A549 (cell line): ENCODE data around the gene PIP5K1B.

Experiments
- CEBPB ChIP-seq, 2 experiments: fragments of >200 bp in 1 of 2; sonication (Bioruptor Twin) in 1 of 2; formaldehyde crosslinking in 1 of 2; IDR thresholded peaks; 2 replicates each; pipeline ENCODE4 v1.6.1; 2012 to 2016
- CTCF ChIP-seq: fragments of >200 bp; sonication (Bioruptor Twin); formaldehyde crosslinking; IDR thresholded peaks from 3 replicates; pipeline ENCODE4 v1.5.1; 2016
- MAX ChIP-seq: IDR thresholded peaks from 2 replicates; pipeline ENCODE4 v1.6.1; 2012
- PBX3 ChIP-seq: IDR thresholded peaks from 2 replicates; pipeline ENCODE4 v1.6.1; 2012
- RAD21 ChIP-seq, 2 experiments: fragments of >200 bp in 1 of 2; sonication (Bioruptor Twin) in 1 of 2; formaldehyde crosslinking in 1 of 2; IDR thresholded peaks in 1 of 2; conservative IDR thresholded peaks in 1 of 2; 2 replicates in 1 of 2; 3 replicates in 1 of 2; pipeline ENCODE4 v1.6.1; 2012 to 2018; ENCODE audit warnings: inconsistent platforms in 1 of 2
- SMC3 ChIP-seq: fragments of >200 bp; sonication (Bioruptor Twin); formaldehyde crosslinking; IDR thresholded peaks from 3 replicates; pipeline ENCODE4 v1.6.1; 2018; ENCODE audit warnings: inconsistent platforms

GRCh38 chr9:68707801-68708488 lies 2.9 kb downstream of the PIP5K1B start:
- TF ChIP-seq RAD21 (conservative IDR thresholded peaks at IDR 0.05 in 1 of 2, IDR thresholded peaks at IDR 0.05 in 1 of 2) (no peak), CTCF (no peak), SMC3 (no peak), CEBPB (IDR thresholded peaks at IDR 0.05) (no peak), PBX3 (no peak), MAX (no peak)
